HG02798 (cell line): ENCODE measurements around the gene ZHX3.

Source experiments
- ATAC-seq: cut with Tn5 transposase; IDR thresholded peaks from one replicate; pipeline ENCODE4 v1.9.1; 2021; ENCODE audit warnings: mild to moderate bottlenecking; ENCODE audit not compliant: unreplicated experiment, poor library complexity

ZHX3 gene

GRCh38 chr20:41317546-41318270, at the start of gene ZHX3:
Gene ZHX3 (minus strand): TSS chr20:41317731. CDS start chr20:41204916, 112,815 bp downstream.
- peak; percentile 99 for ATAC-seq

GRCh38 chr20:41367393-41367695, 49.8 kb upstream of the ZHX3 start:
- no peak for ATAC-seq

GRCh38 chr20:41366546-41367392, 49.2 kb upstream of the ZHX3 start, which contains the start of gene EMILIN3:
Gene EMILIN3 (minus strand): TSS chr20:41366818. CDS start chr20:41366634, 184 bp downstream.
- no peak for ATAC-seq

- ATAC-seq = no peak
Observed at GRCh38 chr20:41365777-41366545, 48.4 kb upstream of the ZHX3 start.

- ATAC-seq = no peak
Observed at GRCh38 chr20:41364967-41365765, 47.6 kb upstream of the ZHX3 start.

GRCh38 chr20:41364236-41364855, 46.8 kb upstream of the ZHX3 start:
- ATAC-seq = no peak

GRCh38 chr20:41363601-41364000, 46.1 kb upstream of the ZHX3 start:
- no peak for ATAC-seq

- no peak for ATAC-seq
Observed at GRCh38 chr20:41362748-41363140, 45.2 kb upstream of the ZHX3 start.

- no peak for ATAC-seq
Observed at GRCh38 chr20:41361757-41362747, 44.5 kb upstream of the ZHX3 start.

GRCh38 chr20:41360831-41361756, 43.6 kb upstream of the ZHX3 start:
- no peak for ATAC-seq

- no peak for ATAC-seq
Observed at GRCh38 chr20:41359541-41360011, 42.0 kb upstream of the ZHX3 start.

- ATAC-seq = no peak
Observed at GRCh38 chr20:41358717-41359116, 41.2 kb upstream of the ZHX3 start.

GRCh38 chr20:41358230-41358629, 40.7 kb upstream of the ZHX3 start:
- no peak for ATAC-seq

- ATAC-seq = no peak
Observed at GRCh38 chr20:41357424-41358163, 40.1 kb upstream of the ZHX3 start.

GRCh38 chr20:41356951-41357350, 39.4 kb upstream of the ZHX3 start:
- no peak for ATAC-seq

- no peak for ATAC-seq
Observed at GRCh38 chr20:41355598-41356203, 38.2 kb upstream of the ZHX3 start.
